Muscle of leg (tissue), 16 donors: Measurements from ENCODE around the gene PPP2R3C. TPM values are rescaled to one million over a fixed set of nuclear protein-coding genes. Genes with fewer than 3 reads are reported as not detected.

Experiments used
- DNase-seq: peaks from one replicate; pipeline ENCODE4 v3.0.0; 2013
- H3K27ac ChIP-seq: one replicate; pipeline ENCODE4 v1.5.1; 2013; ENCODE audit warnings: mild to moderate bottlenecking, low read length, control low read depth
- H3K27me3 ChIP-seq: one replicate; pipeline ENCODE4 v1.6.1; 2013; ENCODE audit warnings: low read length; ENCODE audit not compliant: control insufficient read depth, insufficient read depth
- H3K36me3 ChIP-seq: one replicate; pipeline ENCODE4 v1.6.1; 2013; ENCODE audit warnings: low read length; ENCODE audit not compliant: control insufficient read depth, insufficient read depth
- H3K4me1 ChIP-seq: one replicate; pipeline ENCODE4 v1.6.1; 2013; ENCODE audit warnings: low read length; ENCODE audit not compliant: control insufficient read depth, insufficient read depth
- H3K4me3 ChIP-seq: one replicate; pipeline ENCODE4 v1.5.1; 2013; ENCODE audit warnings: low read length, control low read depth
- H3K9me3 ChIP-seq: replicated peaks from 2 replicates; pipeline ENCODE4 v1.6.1; 2013; ENCODE audit warnings: low read depth, low read length; ENCODE audit not compliant: control insufficient read depth
- WGBS: methylation state at CpG from one replicate; pipeline ENCODE4 v1.1.5; 2013; ENCODE audit warnings: missing lambda C conversion rate; ENCODE audit not compliant: insufficient coverage; 5-methylcytosine and 5-hydroxymethylcytosine counted together
- long read RNA-seq, 11 donors: transcript quantifications; one replicate each; lab custom pipeline, GENCODE V29; 2026
- polyA plus RNA-seq, 8 donors: library from polyadenylated mRNA; unstranded; fragments of 120-200 nt; gene quantifications; one replicate each; pipeline versions ENCODE4 v1.2.1 to v1.2.3, GENCODE V29; 2013; ENCODE audit warnings: inconsistent platforms in 1 of 8, low replicate concordance in 1 of 8; ENCODE audit not compliant: insufficient read length in 8 of 8, insufficient read depth in 1 of 8
- total RNA-seq: library from RNA; stranded (reverse); fragments of 120-200 nt; gene quantifications from one replicate; pipeline ENCODE4 v1.2.4, GENCODE V29; 2013

PPP2R3C gene
- 34.2 TPM for total RNA-seq
- polyA plus RNA-seq = 10 to 100 TPM; 38.0 to 51.7 (median 42.6) TPM
- long read RNA-seq, donor 1, partial matches to known transcripts = 0 of 7 reads
- long read RNA-seq, donor 1, other reads (novel, unspliced or antisense) = 0 of 7 reads
- long read RNA-seq, donor 2, partial matches to known transcripts = 0 of 1 reads
- long read RNA-seq, donor 2, other reads (novel, unspliced or antisense) = 0 of 1 reads
- long read RNA-seq, donor 3, partial matches to known transcripts = 0 of 8 reads
- long read RNA-seq, donor 3, other reads (novel, unspliced or antisense) = 0 of 8 reads
- long read RNA-seq, donor 4, transcript PPP2R3C-217 (12 exons, 1,846 nt) = major isoform, 5 of 7 reads
- long read RNA-seq, donor 4, partial matches to known transcripts = 0 of 7 reads
- long read RNA-seq, donor 4, other reads (novel, unspliced or antisense) = 0 of 7 reads
- long read RNA-seq, donor 5, transcript PPP2R3C-217 (12 exons, 1,846 nt) = major isoform, 7 of 31 reads
- long read RNA-seq, donor 5, partial matches to known transcripts = 19 of 31 reads
- long read RNA-seq, donor 5, other reads (novel, unspliced or antisense) = 0 of 31 reads
- long read RNA-seq, donor 6, transcript PPP2R3C-217 (12 exons, 1,846 nt) = minor isoform, 6 of 21 reads
- long read RNA-seq, donor 6, transcript PPP2R3C-201 (13 exons, 1,839 nt) = major isoform, 9 of 21 reads
- long read RNA-seq, donor 6, partial matches to known transcripts = 6 of 21 reads
- long read RNA-seq, donor 6, other reads (novel, unspliced or antisense) = 0 of 21 reads
- long read RNA-seq, donor 7, transcript PPP2R3C-201 (13 exons, 1,839 nt) = major isoform, 6 of 17 reads
- long read RNA-seq, donor 7, partial matches to known transcripts = 8 of 17 reads
- long read RNA-seq, donor 7, other reads (novel, unspliced or antisense) = 0 of 17 reads
- long read RNA-seq, donor 8, transcript PPP2R3C-201 (13 exons, 1,839 nt) = major isoform, 6 of 11 reads
- long read RNA-seq, donor 8, partial matches to known transcripts = 0 of 11 reads
- long read RNA-seq, donor 8, other reads (novel, unspliced or antisense) = 0 of 11 reads
- long read RNA-seq, donor 9, partial matches to known transcripts = 6 of 10 reads
- long read RNA-seq, donor 9, other reads (novel, unspliced or antisense) = 0 of 10 reads
- long read RNA-seq, donor 10, transcript PPP2R3C-201 (13 exons, 1,839 nt) = major isoform, 9 of 562 reads
- long read RNA-seq, donor 10, transcript PPP2R3C-217 (12 exons, 1,846 nt) = minor isoform, 7 of 562 reads
- long read RNA-seq, donor 10, partial matches to known transcripts = 290 of 562 reads
- long read RNA-seq, donor 10, other reads (novel, unspliced or antisense) = 256 of 562 reads
- long read RNA-seq, donor 11, transcript PPP2R3C-201 (13 exons, 1,839 nt) = major isoform, 5 of 9 reads
- long read RNA-seq, donor 11, partial matches to known transcripts = 0 of 9 reads
- long read RNA-seq, donor 11, other reads (novel, unspliced or antisense) = 0 of 9 reads

DNA sequence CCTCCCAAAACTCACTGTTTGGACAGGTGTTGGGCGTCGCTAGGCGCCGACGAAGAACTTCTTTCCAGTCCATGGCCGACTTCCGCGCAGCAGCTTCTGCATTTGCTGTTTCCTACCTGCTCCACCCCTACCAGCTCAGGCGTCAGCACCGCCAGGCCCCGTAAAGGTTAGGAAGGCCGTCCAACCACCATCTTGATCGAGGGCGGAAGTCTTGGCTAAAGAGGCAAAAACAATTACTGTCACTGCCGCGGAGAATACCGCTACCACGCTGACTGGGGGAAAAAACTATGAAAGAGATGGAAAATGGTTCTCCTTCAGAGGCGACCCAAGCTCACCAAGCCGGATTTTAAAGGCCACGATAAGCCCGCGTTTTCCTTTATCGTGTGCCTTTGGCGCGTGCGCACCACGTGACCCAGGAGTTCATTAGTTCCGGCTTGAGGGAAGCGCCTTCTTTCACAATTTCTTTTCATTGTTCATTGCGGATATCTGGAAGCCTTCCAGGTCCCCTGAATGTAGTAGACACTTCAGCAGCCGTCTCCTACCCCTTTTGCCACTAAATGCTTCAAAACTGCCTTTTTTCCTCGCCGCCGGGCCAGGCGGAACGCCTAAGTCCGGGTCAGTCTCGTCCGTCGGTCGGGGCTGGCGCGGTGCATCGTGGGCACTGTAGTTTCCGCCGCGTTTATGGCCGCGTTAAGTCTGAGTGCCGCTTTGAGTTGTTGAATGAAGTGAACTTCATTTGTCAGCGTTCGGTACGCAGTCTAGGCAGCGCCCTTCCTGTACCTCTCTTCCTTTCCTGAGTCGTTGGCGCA lies at the start of gene PPP2R3C, which contains the start of gene PRORP:
Gene PPP2R3C (minus strand): TSS at position 104 of the 809 bp plus-strand sequence. CDS start 31 bp downstream, at position 73.
Gene PRORP (plus strand): TSS at position 666 of the 809 bp plus-strand sequence. CDS start 694 bp downstream, outside the sequence.
- WGBS = under 1% methylated on average over 48 of the region's 57 CpGs
- H3K9me3 ChIP-seq = no peaks in the 10 kb centered on the region
- H3K4me1 ChIP-seq = peaks cover 11% of the 10 kb centered on the region
- H3K27me3 ChIP-seq = no peaks in the 10 kb centered on the region
- H3K36me3 ChIP-seq = peaks cover 2% of the 10 kb centered on the region
- peak within 1 kb of the TSS; percentile 55 for H3K4me3 ChIP-seq
- peak; percentile 98 for DNase-seq
- H3K27ac ChIP-seq = peak within 1 kb of the TSS; percentile 93

DNA sequence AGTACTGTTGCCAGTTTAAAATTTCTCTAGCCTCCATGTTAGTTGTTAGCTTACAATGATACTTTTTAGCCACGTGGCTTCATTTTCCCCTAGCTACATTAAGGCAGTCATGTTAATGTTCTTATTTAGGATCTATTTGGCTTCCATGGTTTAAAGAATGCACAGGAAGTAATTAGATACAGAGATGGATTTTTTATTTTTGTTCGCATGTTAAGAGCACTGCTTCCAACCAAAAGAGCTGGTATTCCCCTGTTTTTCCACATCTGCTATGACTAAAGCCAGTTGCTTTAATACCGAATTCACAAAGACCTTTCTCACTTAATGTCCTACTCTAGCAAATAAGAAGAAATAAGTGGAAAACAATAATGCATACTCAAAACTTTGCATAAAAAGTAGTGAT lies 45.7 kb upstream of the PPP2R3C start:
- Histone ChIP-seq H3K27me3 (no peaks in the 10 kb centered on the region), H3K36me3 (no peaks in the 10 kb centered on the region), H3K4me3 (no peak overlapping the region), H3K9me3 (no peaks in the 10 kb centered on the region), H3K27ac (no peak overlapping the region), H3K4me1 (no peaks in the 10 kb centered on the region)
- WGBS = no CpG with 5 or more reads among the region's 3 CpGs
- DNase-seq = no peak

DNA sequence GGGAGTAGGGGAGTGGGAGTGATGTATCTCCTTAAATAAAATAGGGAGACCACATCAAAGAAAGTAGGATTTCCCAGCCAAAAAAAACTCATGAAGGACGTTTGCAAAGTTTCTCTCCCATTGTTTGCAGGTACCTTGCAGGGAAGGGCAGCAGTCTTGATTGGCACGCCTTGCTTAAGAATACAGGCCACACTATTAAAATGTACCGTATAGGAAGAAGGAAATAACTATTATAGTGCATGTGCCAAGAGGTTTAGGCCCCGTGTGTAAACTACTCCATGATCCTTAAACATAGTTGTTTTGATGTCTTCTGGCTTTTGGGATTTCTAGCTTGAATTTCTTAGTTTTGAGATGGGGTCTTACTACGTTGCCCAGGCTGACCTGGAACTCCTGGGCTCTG lies 43.1 kb upstream of the PPP2R3C start:
- no CpG with 5 or more reads among the region's 5 CpGs for WGBS
- no peak for DNase-seq
- H3K36me3 ChIP-seq = no peaks in the 10 kb centered on the region
- no peaks in the 10 kb centered on the region for H3K4me1 ChIP-seq
- no peaks in the 10 kb centered on the region for H3K27me3 ChIP-seq
- no peaks in the 10 kb centered on the region for H3K9me3 ChIP-seq
- H3K27ac ChIP-seq = no peak overlapping the region
- H3K4me3 ChIP-seq = no peak overlapping the region

DNA sequence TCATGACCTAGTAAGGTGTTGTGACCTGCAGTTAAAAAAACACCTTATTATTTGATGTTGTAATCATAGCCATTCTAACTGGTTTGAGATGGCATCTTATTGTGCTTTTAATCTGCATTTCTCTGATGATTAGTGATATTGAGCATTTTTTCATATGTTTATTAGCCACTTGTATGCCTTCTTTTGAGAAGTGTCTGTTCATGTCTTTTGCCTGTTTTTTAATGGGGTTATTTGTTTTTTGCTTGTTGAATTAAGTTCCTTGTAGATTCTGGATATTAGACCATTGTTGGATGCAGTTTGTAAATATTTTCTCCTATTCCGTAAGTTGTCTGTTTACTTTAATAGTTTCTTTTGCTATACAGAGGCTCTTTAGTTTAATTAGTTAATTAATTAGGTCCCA lies 41.6 kb upstream of the PPP2R3C start:
- Histone ChIP-seq H3K4me3 (no peak overlapping the region), H3K4me1 (no peaks in the 10 kb centered on the region), H3K27ac (no peak overlapping the region), H3K9me3 (no peaks in the 10 kb centered on the region), H3K27me3 (no peaks in the 10 kb centered on the region), H3K36me3 (peaks cover 3% of the 10 kb centered on the region)
- no CpG with 5 or more reads among the region's 1 CpG for WGBS
- DNase-seq = no peak

DNA sequence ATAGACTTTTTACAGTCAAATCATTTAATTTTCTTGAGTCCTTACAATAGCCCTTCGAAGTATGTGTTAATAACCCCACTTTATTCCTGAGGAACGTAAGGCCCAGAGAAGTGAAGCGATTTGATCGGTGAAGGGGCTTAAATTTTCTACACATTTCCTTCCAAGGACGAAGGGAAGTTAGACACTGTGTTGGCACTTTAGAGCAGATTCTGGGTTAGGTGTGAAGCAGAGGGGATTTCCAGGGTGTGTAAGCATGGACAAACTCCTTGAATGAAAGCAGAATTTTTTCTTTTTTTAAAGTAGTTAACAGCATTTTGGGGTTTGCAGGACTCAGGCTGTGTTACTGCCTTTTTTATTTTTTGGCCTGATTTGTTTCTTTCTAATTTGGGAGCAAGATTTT lies 39.4 kb upstream of the PPP2R3C start:
- Histone ChIP-seq H3K36me3 (peaks cover 3% of the 10 kb centered on the region), H3K27ac (no peak overlapping the region)
- no CpG with 5 or more reads among the region's 5 CpGs for WGBS

DNA sequence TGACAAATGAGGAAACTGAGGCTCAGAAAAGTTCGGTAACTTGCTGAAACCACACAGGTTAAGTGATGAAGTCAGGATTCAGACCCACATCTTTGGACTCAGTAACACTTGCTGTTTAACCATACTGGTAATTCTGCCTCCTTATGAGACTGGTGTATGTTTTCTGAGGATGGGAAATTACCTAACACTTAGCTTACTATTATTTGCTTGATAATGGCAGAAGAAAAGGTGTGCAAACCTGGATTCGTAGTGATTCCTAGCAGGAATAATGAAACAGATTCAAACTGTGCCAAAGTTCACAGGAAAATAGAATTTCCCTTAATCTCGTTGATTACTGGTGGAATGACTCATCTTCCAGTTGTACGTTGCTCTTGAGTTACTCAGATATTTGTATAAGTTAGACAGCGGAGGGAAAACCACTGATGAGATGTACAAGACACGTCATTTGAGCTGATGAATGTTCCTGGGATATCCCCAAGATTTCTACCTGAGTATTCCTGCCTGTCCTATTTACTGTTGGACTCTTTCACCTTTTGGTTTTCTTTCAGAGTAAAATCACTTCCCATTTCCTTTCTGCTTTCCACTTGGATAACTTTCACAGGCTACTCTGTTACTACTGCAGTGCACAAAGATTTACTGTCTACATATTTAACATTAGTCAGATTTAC lies 38.1 kb upstream of the PPP2R3C start:
- peak overlapping the region; percentile 24 for H3K27ac ChIP-seq
- DNase-seq = no peak

More for the DNA sequence above, 39.4 kb upstream of the PPP2R3C start:
- Histone ChIP-seq H3K9me3 (no peaks in the 10 kb centered on the region), H3K27me3 (no peaks in the 10 kb centered on the region), H3K4me1 (no peaks in the 10 kb centered on the region), H3K4me3 (no peak overlapping the region)
- DNase-seq = no peak

DNA sequence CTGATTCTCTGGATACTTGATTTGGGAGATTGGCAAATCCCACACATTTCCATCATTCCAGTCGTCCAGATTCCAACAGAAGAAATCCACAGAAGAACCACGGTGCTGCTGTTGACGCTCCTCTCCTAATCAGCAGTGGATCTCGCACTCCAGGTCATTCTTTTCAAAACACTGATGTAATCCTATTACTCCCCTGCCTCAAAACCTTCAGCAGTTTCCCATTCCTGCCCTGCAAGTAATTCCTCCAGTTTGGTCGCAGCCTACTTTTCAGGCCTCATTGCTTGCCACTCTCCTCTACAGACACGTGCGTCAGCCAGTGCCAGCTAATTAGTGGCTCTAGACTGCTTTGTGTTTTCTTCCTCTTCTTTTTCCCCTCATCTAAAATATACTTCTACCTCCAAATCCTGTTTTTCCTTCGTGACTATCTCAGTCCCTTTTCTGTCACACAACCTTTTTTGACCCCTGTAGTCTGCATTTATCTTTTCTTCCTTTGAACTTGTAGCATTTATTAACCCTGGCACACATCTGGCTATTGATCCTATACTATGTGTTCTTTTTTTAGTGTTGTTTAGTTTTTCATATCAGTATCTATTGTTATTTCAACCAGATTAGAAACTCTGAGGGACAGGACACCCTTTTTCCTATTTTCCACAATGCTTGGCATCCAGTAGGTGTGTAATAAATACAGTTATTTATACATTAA lies 37.3 kb upstream of the PPP2R3C start:
- 83% methylated on average over 7 of the region's 8 CpGs for WGBS
- Histone ChIP-seq H3K27me3 (no peaks in the 10 kb centered on the region), H3K4me3 (no peak overlapping the region), H3K9me3 (no peaks in the 10 kb centered on the region), H3K36me3 (peaks cover 3% of the 10 kb centered on the region), H3K4me1 (no peaks in the 10 kb centered on the region), H3K27ac (no peak overlapping the region)
- DNase-seq = no peak

More for the DNA sequence above, 38.1 kb upstream of the PPP2R3C start:
- peaks cover 3% of the 10 kb centered on the region for H3K36me3 ChIP-seq
- WGBS = 92% methylated on average over 2 of the region's 6 CpGs
- no peaks in the 10 kb centered on the region for H3K4me1 ChIP-seq
- H3K27me3 ChIP-seq = no peaks in the 10 kb centered on the region
- H3K4me3 ChIP-seq = no peak overlapping the region
- no peaks in the 10 kb centered on the region for H3K9me3 ChIP-seq

DNA sequence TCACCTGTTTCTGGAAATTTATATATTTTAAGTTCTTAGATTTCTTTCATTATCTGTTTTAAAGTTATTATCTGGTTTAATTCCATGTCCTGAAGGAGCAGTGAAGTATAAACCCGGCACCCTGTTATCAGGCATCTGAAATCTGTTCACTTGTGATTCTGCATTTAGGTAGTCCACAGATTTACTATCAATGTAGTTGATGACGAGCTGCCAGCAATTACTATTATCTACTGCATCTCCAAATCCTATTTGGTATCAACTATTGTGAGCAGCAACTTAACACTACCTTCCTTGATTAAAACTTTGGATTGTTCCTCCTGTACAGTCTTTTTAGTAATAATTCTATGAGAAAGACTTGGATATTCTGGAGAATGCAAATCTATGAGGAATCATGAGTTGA lies 36.7 kb upstream of the PPP2R3C start:
- H3K4me1 ChIP-seq = no peaks in the 10 kb centered on the region
- DNase-seq = no peak
- no CpG with 5 or more reads among the region's 2 CpGs for WGBS

More for the DNA sequence above, 36.7 kb upstream of the PPP2R3C start:
- peaks cover 3% of the 10 kb centered on the region for H3K36me3 ChIP-seq
- no peaks in the 10 kb centered on the region for H3K9me3 ChIP-seq
- no peak overlapping the region for H3K27ac ChIP-seq
- H3K4me3 ChIP-seq = no peak overlapping the region
- H3K27me3 ChIP-seq = no peaks in the 10 kb centered on the region
